Glutamatergic neuron (in vitro differentiated cells): ENCODE data around the gene ADISSP. TPM values are rescaled to one million over a fixed set of nuclear protein-coding genes. Genes with fewer than 3 reads are reported as not detected.
A peak's percentile ranks its signal among the peaks of the same experiment; 100 is the strongest.

Experiments
- DNase-seq: peaks from one replicate; pipeline ENCODE4 v3.0.0; 2022
- H3K27ac Mint-ChIP-seq: one replicate; pipeline ENCODE4 v1.8.0; 2020; ENCODE audit warnings: mild to moderate bottlenecking, mixed read lengths, inconsistent platforms; ENCODE audit not compliant: unreplicated experiment
- H3K27me3 Mint-ChIP-seq: one replicate; pipeline ENCODE4 v1.8.0; 2020; ENCODE audit warnings: mild to moderate bottlenecking, moderate library complexity, mixed read lengths, inconsistent platforms; ENCODE audit not compliant: unreplicated experiment
- H3K36me3 Mint-ChIP-seq: one replicate; pipeline ENCODE4 v1.8.0; 2020; ENCODE audit warnings: mild to moderate bottlenecking, mixed read lengths, inconsistent platforms; ENCODE audit not compliant: unreplicated experiment
- H3K4me1 Mint-ChIP-seq: one replicate; pipeline ENCODE4 v1.8.0; 2020; ENCODE audit warnings: mild to moderate bottlenecking, low read depth, mixed read lengths, inconsistent platforms; ENCODE audit not compliant: unreplicated experiment
- H3K4me3 Mint-ChIP-seq: one replicate; pipeline ENCODE4 v1.8.0; 2020; ENCODE audit warnings: mild to moderate bottlenecking, mixed read lengths, inconsistent platforms; ENCODE audit not compliant: unreplicated experiment
- H3K9me3 Mint-ChIP-seq: one replicate; pipeline ENCODE4 v1.8.0; 2020; ENCODE audit warnings: mild to moderate bottlenecking, moderate library complexity, mixed read lengths, inconsistent platforms; ENCODE audit not compliant: unreplicated experiment
- total RNA-seq: library from RNA; stranded (reverse); fragmentation: NEBNext Ultra II Directional; extraction: Animal tissue kit (Norgen Biotek cat#: 25700); gene quantifications from one replicate; pipeline ENCODE4 v1.2.1, GENCODE V29; 2021; ENCODE audit not compliant: unreplicated experiment
- TF ChIP-seq, protein P1 (sequence below): fragments of 200-600 bp; sonication (generic); IDR thresholded peaks from one replicate; pipeline ENCODE4 v1.5.0; 2021; ENCODE audit not compliant: partially characterized antibody, unreplicated experiment

The ADISSP gene
- total RNA-seq, 1 donor from 2014 or later: 54.6 TPM

DNA sequence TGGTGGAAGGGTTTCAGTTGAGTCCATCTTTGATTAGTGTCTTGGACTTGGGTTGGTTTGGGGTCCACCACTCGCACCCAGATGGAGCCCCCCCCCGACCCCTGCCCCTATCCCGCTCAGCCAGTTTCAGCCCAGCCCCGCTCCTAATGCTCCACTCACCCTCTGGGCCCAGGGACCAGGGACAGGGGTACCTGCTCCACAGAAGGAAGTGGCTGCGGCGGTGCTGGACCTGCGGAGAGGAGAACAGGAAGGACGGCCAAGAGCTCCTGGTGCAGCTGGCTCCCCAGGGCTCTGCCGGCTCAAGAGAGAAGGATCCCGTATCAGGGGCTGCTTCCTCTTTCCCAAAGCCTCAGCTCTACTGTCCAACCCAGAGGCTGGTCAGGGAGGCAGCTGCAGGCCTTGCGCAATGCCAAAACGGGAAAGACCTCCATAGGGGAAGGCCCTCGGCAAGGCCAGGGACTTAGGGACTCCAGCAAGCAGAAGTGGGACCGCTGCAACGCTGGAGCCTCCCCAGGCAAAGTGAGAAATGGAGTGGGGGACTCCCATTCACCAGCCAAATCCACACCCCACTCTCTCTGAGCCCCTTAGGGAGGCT is 55.2 kb downstream of the ADISSP start, which contains the start of gene SIGLEC1:
SIGLEC1 (minus strand) TSS at position 322 of the 595 bp plus-strand sequence. CDS start 5,472 bp downstream, outside the sequence.
- H3K9me3 Mint-ChIP-seq: peaks cover 5% of the 10 kb centered on the region
- H3K4me1 Mint-ChIP-seq: no peaks in the 10 kb centered on the region
- H3K4me3 Mint-ChIP-seq: no peak within 1 kb of the TSS
- no peak within 1 kb of the TSS for H3K27ac Mint-ChIP-seq
- peaks cover 8% of the 10 kb centered on the region for H3K27me3 Mint-ChIP-seq
- no peaks in the 10 kb centered on the region for H3K36me3 Mint-ChIP-seq
- TF ChIP-seq, protein P1, sequence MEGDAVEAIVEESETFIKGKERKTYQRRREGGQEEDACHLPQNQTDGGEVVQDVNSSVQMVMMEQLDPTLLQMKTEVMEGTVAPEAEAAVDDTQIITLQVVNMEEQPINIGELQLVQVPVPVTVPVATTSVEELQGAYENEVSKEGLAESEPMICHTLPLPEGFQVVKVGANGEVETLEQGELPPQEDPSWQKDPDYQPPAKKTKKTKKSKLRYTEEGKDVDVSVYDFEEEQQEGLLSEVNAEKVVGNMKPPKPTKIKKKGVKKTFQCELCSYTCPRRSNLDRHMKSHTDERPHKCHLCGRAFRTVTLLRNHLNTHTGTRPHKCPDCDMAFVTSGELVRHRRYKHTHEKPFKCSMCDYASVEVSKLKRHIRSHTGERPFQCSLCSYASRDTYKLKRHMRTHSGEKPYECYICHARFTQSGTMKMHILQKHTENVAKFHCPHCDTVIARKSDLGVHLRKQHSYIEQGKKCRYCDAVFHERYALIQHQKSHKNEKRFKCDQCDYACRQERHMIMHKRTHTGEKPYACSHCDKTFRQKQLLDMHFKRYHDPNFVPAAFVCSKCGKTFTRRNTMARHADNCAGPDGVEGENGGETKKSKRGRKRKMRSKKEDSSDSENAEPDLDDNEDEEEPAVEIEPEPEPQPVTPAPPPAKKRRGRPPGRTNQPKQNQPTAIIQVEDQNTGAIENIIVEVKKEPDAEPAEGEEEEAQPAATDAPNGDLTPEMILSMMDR: no peak
- DNase-seq: no peak

GRCh38 chr20:3711484-3711941 is 56.0 kb downstream of the ADISSP start:
- Mint-ChIP-seq H3K9me3 (peaks cover 5% of the 10 kb centered on the region), H3K27me3 (peaks cover 7% of the 10 kb centered on the region), H3K27ac (no peak overlapping the region), H3K4me1 (no peaks in the 10 kb centered on the region), H3K36me3 (no peaks in the 10 kb centered on the region), H3K4me3 (no peak overlapping the region)
- TF ChIP-seq, protein P1: no peak
- DNase-seq: no peak

DNA sequence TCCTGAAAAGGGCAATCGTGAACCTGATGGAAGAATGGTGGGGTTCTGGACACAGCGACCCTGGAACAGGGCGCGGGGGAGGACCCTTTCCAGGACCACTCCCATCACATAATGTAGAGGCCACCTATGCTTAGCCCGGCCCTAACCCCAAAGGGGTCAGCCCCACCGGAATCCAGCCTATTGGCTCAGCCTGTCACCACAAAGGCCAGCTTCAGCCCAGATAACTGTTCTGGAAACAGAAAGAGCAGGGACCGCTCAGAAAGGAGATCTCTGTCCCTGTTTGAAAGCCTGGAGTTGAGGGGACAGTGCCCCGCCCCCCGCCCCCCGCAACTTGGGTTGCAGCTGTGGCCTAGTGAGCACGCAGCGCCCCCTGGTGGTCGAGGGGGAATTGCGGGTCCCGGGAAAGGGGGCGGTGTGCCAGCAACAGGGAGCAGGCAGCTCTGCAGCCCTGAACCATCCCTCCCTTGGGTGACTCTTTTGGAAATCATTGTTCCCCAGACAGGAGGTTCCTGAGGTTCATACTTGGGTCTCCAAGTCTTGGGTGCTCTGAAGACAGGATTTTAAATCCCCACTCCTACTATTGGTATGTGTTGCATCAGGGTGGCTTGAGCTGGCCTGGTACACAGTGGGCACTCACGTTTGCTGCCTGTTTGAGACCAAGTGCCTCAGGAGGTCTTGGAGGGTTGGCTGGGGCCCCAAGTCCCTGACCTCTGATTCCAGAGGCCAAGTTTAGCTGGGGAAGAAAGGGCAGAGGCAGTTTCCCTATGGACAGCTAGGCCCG is 56.7 kb downstream of the ADISSP start:
- Mint-ChIP-seq H3K4me1 (no peaks in the 10 kb centered on the region), H3K36me3 (no peaks in the 10 kb centered on the region), H3K27me3 (peaks cover 7% of the 10 kb centered on the region), H3K27ac (no peak overlapping the region), H3K4me3 (no peak overlapping the region), H3K9me3 (peaks cover 5% of the 10 kb centered on the region)
- peak; percentile 88 for DNase-seq
- TF ChIP-seq, protein P1: peak; percentile 99

DNA sequence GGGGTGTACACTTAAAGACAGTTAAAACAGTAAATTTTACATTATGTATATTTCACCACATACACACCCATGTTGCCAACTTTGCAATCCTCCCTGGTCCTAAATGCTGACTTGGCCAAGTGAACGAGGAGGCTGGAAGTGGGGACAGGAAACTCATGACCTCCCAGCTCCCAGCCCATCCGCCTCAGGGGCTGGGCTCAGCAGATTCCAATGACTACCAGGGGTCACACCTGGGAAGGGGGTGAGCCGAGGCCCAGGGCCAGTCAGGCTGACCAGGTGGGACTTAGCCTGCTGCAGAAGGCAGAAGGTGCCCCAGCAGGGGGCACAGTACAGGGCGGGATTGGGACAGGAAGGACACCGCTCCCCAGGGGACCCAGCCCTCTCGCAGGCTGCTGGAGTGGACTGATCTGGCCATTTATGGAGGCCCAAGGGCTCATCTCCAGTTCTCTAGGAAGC is 57.5 kb downstream of the ADISSP start:
- Mint-ChIP-seq H3K4me1 (no peaks in the 10 kb centered on the region), H3K27ac (no peak overlapping the region), H3K36me3 (no peaks in the 10 kb centered on the region), H3K27me3 (peaks cover 7% of the 10 kb centered on the region), H3K4me3 (no peak overlapping the region), H3K9me3 (peaks cover 5% of the 10 kb centered on the region)
- TF ChIP-seq, protein P1: no peak
- no peak for DNase-seq

DNA sequence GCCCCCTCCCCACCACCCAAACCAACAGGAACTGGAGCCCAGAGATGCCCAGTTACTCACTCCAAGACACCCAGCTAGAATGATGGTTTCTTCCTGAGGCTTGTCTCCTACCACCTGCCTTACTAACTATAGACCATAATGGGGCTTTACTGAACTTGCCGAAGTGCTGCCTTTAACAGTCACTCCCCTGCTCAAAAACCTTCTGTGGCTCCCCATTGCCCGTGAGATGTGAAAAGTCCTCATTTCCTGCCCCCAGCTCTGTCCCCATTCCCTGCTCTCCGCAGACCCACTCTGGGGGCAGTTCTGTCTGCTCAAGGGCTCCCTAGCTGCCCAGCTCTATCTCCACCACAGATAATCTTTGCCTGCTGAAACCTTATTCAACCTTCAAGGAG is 60.0 kb downstream of the ADISSP start:
- Mint-ChIP-seq H3K9me3 (peaks cover 3% of the 10 kb centered on the region), H3K36me3 (no peaks in the 10 kb centered on the region), H3K27me3 (peaks cover 3% of the 10 kb centered on the region), H3K4me1 (no peaks in the 10 kb centered on the region), H3K27ac (no peak overlapping the region), H3K4me3 (no peak overlapping the region)
- TF ChIP-seq, protein P1: no peak
- DNase-seq: no peak
